K562 (cell line): ENCODE measurements around the gene CEL. TPM values are rescaled to one million over a fixed set of nuclear protein-coding genes. Genes with fewer than 3 reads are reported as not detected.
A peak's percentile ranks its signal among the peaks of the same experiment; 100 is the strongest.

Experiments
- CHD2 ChIP-seq: IDR thresholded peaks from 2 replicates; pipeline ENCODE4 v1.6.1; 2011; ENCODE audit warnings: low read depth, low read length
- FOS ChIP-seq: IDR thresholded peaks from 3 replicates; pipeline ENCODE4 v1.6.1; 2011; ENCODE audit not compliant: insufficient read length; ENCODE audit errors: extremely low read depth
- HDAC6 ChIP-seq: IDR thresholded peaks from 2 replicates; pipeline ENCODE4 v1.6.1; 2012; ENCODE audit warnings: low read depth, mild to moderate bottlenecking, control low read depth, inconsistent platforms, low read length, moderate library complexity
- JUN ChIP-seq, 2 experiments: sonication (generic) in 1 of 2; formaldehyde crosslinking in 1 of 2; IDR thresholded peaks; 2 replicates each; pipeline versions ENCODE4 v1.6.1 to v1.8.0; 2012 to 2022; ENCODE audit warnings: borderline replicate concordance in 2 of 2, mild to moderate bottlenecking in 2 of 2, improper control_type of control experiment in 1 of 2, low read depth in 1 of 2, low read length in 1 of 2, missing genetic modification reagents in 1 of 2
- KLF10 ChIP-seq: fragments of 250-450 bp; sonication (Bioruptor Pico); IDR thresholded peaks from 2 replicates; pipeline ENCODE4 v1.6.1; 2021; ENCODE audit warnings: matching md5 sums
- MECOM ChIP-seq: fragments of 250-450 bp; sonication (Bioruptor Pico); IDR thresholded peaks from 2 replicates; pipeline ENCODE4 v1.8.0; 2022; ENCODE audit warnings: inconsistent platforms
- MEF2D ChIP-seq: conservative IDR thresholded peaks from 2 replicates; pipeline ENCODE4 v1.6.1; 2016; ENCODE audit warnings: low read depth, missing genetic modification characterization, missing compliant biosample characterization
- NFE2 ChIP-seq: IDR thresholded peaks from 2 replicates; pipeline ENCODE4 v1.6.1; 2014; ENCODE audit warnings: antibody characterized with exemption, low read depth
- RBM15 ChIP-seq: fragments of 200-400 bp; formaldehyde crosslinking; IDR thresholded peaks from 2 replicates; pipeline ENCODE4 v1.6.1; 2018; ENCODE audit warnings: mild to moderate bottlenecking, low read length, moderate library complexity; ENCODE audit not compliant: insufficient read depth
- RUNX1 ChIP-seq: sonication (generic); IDR thresholded peaks from 2 replicates; pipeline ENCODE4 v1.6.1; 2016; ENCODE audit warnings: antibody characterized with exemption, low read depth
- SP2 ChIP-seq: IDR thresholded peaks from 2 replicates; pipeline ENCODE4 v1.6.1; 2011; ENCODE audit warnings: mild to moderate bottlenecking, low read depth, low read length, moderate library complexity; ENCODE audit not compliant: poor library complexity, severe bottlenecking; ENCODE audit errors: extremely low read depth
- TAF15 ChIP-seq: fragments of 200-400 bp; formaldehyde crosslinking; IDR thresholded peaks from 2 replicates; pipeline ENCODE4 v1.6.1; 2017; ENCODE audit warnings: mild to moderate bottlenecking, low read depth, low read length, moderate library complexity
- WHSC1 ChIP-seq: IDR thresholded peaks from one replicate; pipeline ENCODE4 v1.6.1; 2012; ENCODE audit warnings: low read length, control low read depth, inconsistent platforms
- ZFPM2 ChIP-seq: fragments of 250-450 bp; sonication (Bioruptor Pico); IDR thresholded peaks from 2 replicates; pipeline ENCODE4 v1.5.1; 2022; ENCODE audit warnings: mild to moderate bottlenecking
- ZKSCAN8 ChIP-seq: fragments of 200-800 bp; sonication (Bioruptor generic); IDR thresholded peaks from 2 replicates; pipeline ENCODE4 v1.6.1; 2016; ENCODE audit warnings: missing genetic modification characterization, missing compliant biosample characterization
- ZNF224 ChIP-seq: sonication (generic); formaldehyde crosslinking; IDR thresholded peaks from 2 replicates; pipeline ENCODE4 v1.8.0; 2022; ENCODE audit warnings: mild to moderate bottlenecking, missing genetic modification reagents
- ZNF232 ChIP-seq: sonication (generic); formaldehyde crosslinking; IDR thresholded peaks from 2 replicates; pipeline ENCODE4 v1.8.0; 2022; ENCODE audit warnings: mild to moderate bottlenecking, missing genetic modification reagents
- ZSCAN32 ChIP-seq: fragments of 450-650 bp; formaldehyde crosslinking; IDR thresholded peaks from 2 replicates; pipeline ENCODE4 v1.4.0; 2020; ENCODE audit warnings: mild to moderate bottlenecking, moderate library complexity
- polyA plus RNA-seq, 8 experiments: library from polyadenylated mRNA; depleted of rRNA in 4 of 8; stranded (reverse) in 5 of 8; unstranded in 3 of 8; fragments of >200 nt; fragmentation: Nextera tagmentation in 2 of 8; fragmentation: Illumina TruSeq in 1 of 8; extraction: Ambion mirVana in 2 of 8; extraction: Trizol in 1 of 8; gene quantifications; 2 replicates each; pipeline versions ENCODE4 v1.2.1 to v1.2.3, GENCODE V29; 2011 to 2014; ENCODE audit warnings: inconsistent platforms in 1 of 8, missing spikeins in 1 of 8
- total RNA-seq, 7 experiments: library from RNA; depleted of rRNA in 6 of 7; stranded (reverse); fragments of >200 nt in 6 of 7; fragmentation: Illumina TruSeq in 2 of 7; extraction: Trizol in 2 of 7; gene quantifications; 2 replicates each; pipeline versions ENCODE4 v1.2.1 to v1.2.3, GENCODE V29; 2011 to 2021; ENCODE audit warnings: low replicate concordance in 1 of 7
- TF ChIP-seq, protein P1 (sequence below), 2 experiments: IDR thresholded peaks in 1 of 2; conservative IDR thresholded peaks in 1 of 2; 2 replicates each; pipeline ENCODE4 v1.6.1; 2016; ENCODE audit warnings: low read depth in 2 of 2, mild to moderate bottlenecking in 1 of 2, missing compliant biosample characterization in 1 of 2, missing genetic modification characterization in 1 of 2, moderate library complexity in 1 of 2
- TF ChIP-seq, protein P2 (sequence below): sonication (generic); formaldehyde crosslinking; IDR thresholded peaks from 2 replicates; pipeline ENCODE4 v1.8.1; 2022; ENCODE audit warnings: missing genetic modification reagents
- TF ChIP-seq, protein P3 (sequence below): sonication (generic); formaldehyde crosslinking; IDR thresholded peaks from 2 replicates; pipeline ENCODE4 v1.9.0; 2022; ENCODE audit warnings: mild to moderate bottlenecking, missing genetic modification reagents

CEL gene
- total and polyA plus RNA-seq, 9 of the 15 experiments (the other 6 are each of a cell fraction or from before 2014, with no cell fraction given) = 0.09 to 3.0 (median 0.51) TPM; not detected in 2

DNA sequence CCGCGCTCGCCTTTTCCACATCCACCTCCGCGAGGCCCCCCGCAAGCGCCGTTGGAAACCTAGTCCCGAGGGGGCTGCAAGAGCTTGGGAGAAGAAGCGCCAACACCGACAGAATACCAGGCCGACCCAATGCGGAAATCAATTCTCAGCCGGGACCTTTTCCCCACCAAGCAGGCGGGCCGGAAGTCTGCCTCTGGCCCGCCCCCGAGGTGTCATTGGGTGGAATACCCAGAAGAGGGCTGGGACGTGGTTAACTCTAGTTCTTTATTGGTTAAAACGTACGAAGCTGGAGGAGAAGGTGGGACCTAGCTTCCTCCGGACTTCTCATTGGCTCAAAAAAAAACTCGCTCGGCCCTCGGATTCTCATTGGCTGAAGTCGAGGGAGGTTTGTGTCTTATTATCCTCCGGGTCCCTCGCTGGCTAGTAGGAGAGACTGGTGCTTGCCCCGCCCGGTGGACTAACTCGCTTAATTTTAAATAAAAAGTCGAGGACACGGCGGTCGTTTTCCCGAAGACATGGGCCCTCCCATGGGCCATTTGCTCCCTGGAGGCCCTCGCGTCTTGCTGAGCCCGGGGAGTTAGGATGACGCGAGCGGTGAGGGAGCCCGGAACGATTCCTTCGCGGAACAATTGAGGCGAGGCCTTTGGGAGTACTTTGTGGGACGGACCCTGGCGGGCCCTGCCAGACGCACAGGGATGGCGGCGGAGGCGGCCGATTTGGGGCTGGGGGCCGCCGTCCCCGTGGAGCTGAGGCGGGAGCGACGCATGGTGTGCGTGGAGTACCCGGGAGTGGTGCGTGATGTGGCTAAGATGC, 31.3 kb upstream of the CEL start, which contains the start of gene GTF3C5 (continued):
- TF ChIP-seq ZSCAN32 (CRISPR knock-in tag) = no peak
- peak; percentile 70 for TF ChIP-seq CHD2
- peak; percentile 75 for TF ChIP-seq SP2
- TF ChIP-seq, protein P1, sequence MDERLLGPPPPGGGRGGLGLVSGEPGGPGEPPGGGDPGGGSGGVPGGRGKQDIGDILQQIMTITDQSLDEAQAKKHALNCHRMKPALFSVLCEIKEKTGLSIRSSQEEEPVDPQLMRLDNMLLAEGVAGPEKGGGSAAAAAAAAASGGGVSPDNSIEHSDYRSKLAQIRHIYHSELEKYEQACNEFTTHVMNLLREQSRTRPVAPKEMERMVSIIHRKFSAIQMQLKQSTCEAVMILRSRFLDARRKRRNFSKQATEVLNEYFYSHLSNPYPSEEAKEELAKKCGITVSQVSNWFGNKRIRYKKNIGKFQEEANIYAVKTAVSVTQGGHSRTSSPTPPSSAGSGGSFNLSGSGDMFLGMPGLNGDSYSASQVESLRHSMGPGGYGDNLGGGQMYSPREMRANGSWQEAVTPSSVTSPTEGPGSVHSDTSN (CRISPR knock-in tag; IDR thresholded peaks at IDR 0.05; ENCODE audit: low read depth) = no peak
- TF ChIP-seq, protein P1 (tag; conservative IDR thresholded peaks at IDR 0.05; ENCODE audit: low read depth) = no peak
- TF ChIP-seq RUNX1 = no peak
- TF ChIP-seq MEF2D (tag) = no peak
- peak; percentile 93 for TF ChIP-seq FOS
- TF ChIP-seq, protein P2, sequence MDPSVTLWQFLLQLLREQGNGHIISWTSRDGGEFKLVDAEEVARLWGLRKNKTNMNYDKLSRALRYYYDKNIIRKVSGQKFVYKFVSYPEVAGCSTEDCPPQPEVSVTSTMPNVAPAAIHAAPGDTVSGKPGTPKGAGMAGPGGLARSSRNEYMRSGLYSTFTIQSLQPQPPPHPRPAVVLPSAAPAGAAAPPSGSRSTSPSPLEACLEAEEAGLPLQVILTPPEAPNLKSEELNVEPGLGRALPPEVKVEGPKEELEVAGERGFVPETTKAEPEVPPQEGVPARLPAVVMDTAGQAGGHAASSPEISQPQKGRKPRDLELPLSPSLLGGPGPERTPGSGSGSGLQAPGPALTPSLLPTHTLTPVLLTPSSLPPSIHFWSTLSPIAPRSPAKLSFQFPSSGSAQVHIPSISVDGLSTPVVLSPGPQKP (CRISPR knock-in tag) = no peak
- no peak for TF ChIP-seq WHSC1
- TF ChIP-seq ZKSCAN8 = peak; percentile 56
- 0 out of 2 replicates have a peak, but pooled peaks have one; percentile 14 for TF ChIP-seq ZNF232
- no peak for TF ChIP-seq TAF15
- no peak for TF ChIP-seq MECOM (CRISPR knock-in tag)
- TF ChIP-seq RBM15 = no peak
- TF ChIP-seq NFE2 = no peak
- peak; percentile 32; the same call in 1 of the 2 replicates for TF ChIP-seq JUN (IDR thresholded peaks at IDR 0.05; ENCODE audit: borderline replicate concordance, low read depth, low read length)
- TF ChIP-seq JUN (CRISPR knock-in tag; IDR thresholded peaks at IDR 0.05; ENCODE audit: borderline replicate concordance) = no peak
- TF ChIP-seq, protein P3, sequence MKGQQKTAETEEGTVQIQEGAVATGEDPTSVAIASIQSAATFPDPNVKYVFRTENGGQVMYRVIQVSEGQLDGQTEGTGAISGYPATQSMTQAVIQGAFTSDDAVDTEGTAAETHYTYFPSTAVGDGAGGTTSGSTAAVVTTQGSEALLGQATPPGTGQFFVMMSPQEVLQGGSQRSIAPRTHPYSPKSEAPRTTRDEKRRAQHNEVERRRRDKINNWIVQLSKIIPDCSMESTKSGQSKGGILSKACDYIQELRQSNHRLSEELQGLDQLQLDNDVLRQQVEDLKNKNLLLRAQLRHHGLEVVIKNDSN (CRISPR knock-in tag) = no peak
- no peak for TF ChIP-seq HDAC6
- TF ChIP-seq ZNF224 (CRISPR knock-in tag) = no peak
- TF ChIP-seq ZFPM2 (CRISPR knock-in tag) = no peak
- no peak for TF ChIP-seq KLF10 (CRISPR knock-in tag)
